GM10266 (cell line): ENCODE measurements around the gene HOXB8.
A peak's percentile ranks its signal among the peaks of the same experiment; 100 is the strongest.

Experiments used
- DNase-seq: peaks from one replicate; pipeline ENCODE4 v3.0.0; 2012; ENCODE audit errors: extremely low spot score
- CTCF ChIP-seq: IDR thresholded peaks from 2 replicates; pipeline ENCODE4 v1.5.1; 2012; ENCODE audit warnings: mild to moderate bottlenecking, low read depth; ENCODE audit not compliant: control insufficient read depth, insufficient read depth; ENCODE audit errors: missing control alignments

HOXB8 gene

GRCh38 chr17:48646183-48647102 is 31.4 kb upstream of the HOXB8 start:
- no peak for TF ChIP-seq CTCF
- peak; percentile 40 for DNase-seq

- no peak for TF ChIP-seq CTCF
- peak; percentile 16 for DNase-seq
Measured at GRCh38 chr17:48645639-48646182, 30.6 kb upstream of the HOXB8 start.

GRCh38 chr17:48644910-48645557 is 29.9 kb upstream of the HOXB8 start:
- DNase-seq = peak; percentile 13
- no peak for TF ChIP-seq CTCF

- no peak for DNase-seq
- no peak for TF ChIP-seq CTCF
Measured at GRCh38 chr17:48644159-48644558, 29.1 kb upstream of the HOXB8 start.

GRCh38 chr17:48643697-48644012 is 28.6 kb upstream of the HOXB8 start:
- DNase-seq = no peak
- no peak for TF ChIP-seq CTCF

- no peak for TF ChIP-seq CTCF
- no peak for DNase-seq
Measured at GRCh38 chr17:48642843-48643696, 28.0 kb upstream of the HOXB8 start.
